ENCODE measurements around the gene SUSD4. TPM values are rescaled to one million over a fixed set of nuclear protein-coding genes. Genes with fewer than 3 reads are reported as not detected.

Gene SUSD4
- total and polyA plus RNA-seq, 2 experiments from 2014 or later: 5.6 to 8.3 TPM

- H3K27ac ChIP-seq: no peak overlapping the region
- no peaks in the 10 kb centered on the region for H3K4me1 ChIP-seq (ENCODE audit: insufficient read depth)
- no peak for DNase-seq (ENCODE audit: low spot score)
- TF ChIP-seq EZH2 (IDR thresholded peaks at IDR 0.05; ENCODE audit: borderline replicate concordance): no peak
- TF ChIP-seq, protein P1, sequence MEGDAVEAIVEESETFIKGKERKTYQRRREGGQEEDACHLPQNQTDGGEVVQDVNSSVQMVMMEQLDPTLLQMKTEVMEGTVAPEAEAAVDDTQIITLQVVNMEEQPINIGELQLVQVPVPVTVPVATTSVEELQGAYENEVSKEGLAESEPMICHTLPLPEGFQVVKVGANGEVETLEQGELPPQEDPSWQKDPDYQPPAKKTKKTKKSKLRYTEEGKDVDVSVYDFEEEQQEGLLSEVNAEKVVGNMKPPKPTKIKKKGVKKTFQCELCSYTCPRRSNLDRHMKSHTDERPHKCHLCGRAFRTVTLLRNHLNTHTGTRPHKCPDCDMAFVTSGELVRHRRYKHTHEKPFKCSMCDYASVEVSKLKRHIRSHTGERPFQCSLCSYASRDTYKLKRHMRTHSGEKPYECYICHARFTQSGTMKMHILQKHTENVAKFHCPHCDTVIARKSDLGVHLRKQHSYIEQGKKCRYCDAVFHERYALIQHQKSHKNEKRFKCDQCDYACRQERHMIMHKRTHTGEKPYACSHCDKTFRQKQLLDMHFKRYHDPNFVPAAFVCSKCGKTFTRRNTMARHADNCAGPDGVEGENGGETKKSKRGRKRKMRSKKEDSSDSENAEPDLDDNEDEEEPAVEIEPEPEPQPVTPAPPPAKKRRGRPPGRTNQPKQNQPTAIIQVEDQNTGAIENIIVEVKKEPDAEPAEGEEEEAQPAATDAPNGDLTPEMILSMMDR (IDR thresholded peaks at IDR 0.05; ENCODE audit: poor library complexity): no peak
- no peak for TF ChIP-seq EZH2phosphoT487 (IDR thresholded peaks at IDR 0.05; ENCODE audit: low read depth, severe bottlenecking, unreplicated experiment)
- H2AFZ ChIP-seq: no peak overlapping the region
- H3K4me2 ChIP-seq: no peak overlapping the region
- H3K4me3 ChIP-seq: no peak overlapping the region
- H3K9me3 ChIP-seq (ENCODE audit: low read depth): no peaks in the 10 kb centered on the region
- no peaks in the 10 kb centered on the region for H3K36me3 ChIP-seq (replicated peaks; ENCODE audit: insufficient read depth, low read depth)
- no peaks in the 10 kb centered on the region for H3K9me2 ChIP-seq (replicated peaks; ENCODE audit: insufficient read depth)
- 71% methylated on average over 6 of the region's 6 CpGs for WGBS (ENCODE audit: low lambda C conversion rate, missing lambda C conversion rate)
- H3K27me3 ChIP-seq: peaks cover 19% of the 10 kb centered on the region
- no peaks in the 10 kb centered on the region for H4K20me1 ChIP-seq (ENCODE audit: insufficient read depth, poor library complexity, severe bottlenecking)
- H3K79me2 ChIP-seq: no peaks in the 10 kb centered on the region
These were observed 10.0 kb downstream of the SUSD4 start for GRCh38 chr1:223353939-223354338.

GRCh38 chr1:223352944-223353343 is 11.0 kb downstream of the SUSD4 start:
- Histone ChIP-seq H3K9me2 (replicated peaks; ENCODE audit: insufficient read depth) (no peaks in the 10 kb centered on the region), H3K9me3 (ENCODE audit: low read depth) (no peaks in the 10 kb centered on the region), H2AFZ (no peak overlapping the region), H4K20me1 (ENCODE audit: insufficient read depth, poor library complexity, severe bottlenecking) (no peaks in the 10 kb centered on the region), H3K4me3 (no peak overlapping the region), H3K4me2 (no peak overlapping the region), H3K27ac (no peak overlapping the region), H3K36me3 (replicated peaks; ENCODE audit: insufficient read depth, low read depth) (no peaks in the 10 kb centered on the region), H3K4me1 (ENCODE audit: insufficient read depth) (no peaks in the 10 kb centered on the region), H3K27me3 (peaks cover 19% of the 10 kb centered on the region), H3K79me2 (no peaks in the 10 kb centered on the region)
- 71% methylated on average over 7 of the region's 7 CpGs for WGBS (ENCODE audit: low lambda C conversion rate, missing lambda C conversion rate)
- no peak for DNase-seq (ENCODE audit: low spot score)
- TF ChIP-seq EZH2phosphoT487 (IDR thresholded peaks at IDR 0.05; ENCODE audit: low read depth, severe bottlenecking, unreplicated experiment): no peak

- TF ChIP-seq EZH2phosphoT487 (IDR thresholded peaks at IDR 0.05; ENCODE audit: low read depth, severe bottlenecking, unreplicated experiment) (no peak), EZH2 (IDR thresholded peaks at IDR 0.05; ENCODE audit: borderline replicate concordance) (no peak)
- TF ChIP-seq, protein P1 (IDR thresholded peaks at IDR 0.05; ENCODE audit: poor library complexity): no peak
- Histone ChIP-seq H3K9me3 (ENCODE audit: low read depth) (no peaks in the 10 kb centered on the region), H3K79me2 (no peaks in the 10 kb centered on the region), H3K36me3 (replicated peaks; ENCODE audit: insufficient read depth, low read depth) (no peaks in the 10 kb centered on the region), H4K20me1 (ENCODE audit: insufficient read depth, poor library complexity, severe bottlenecking) (no peaks in the 10 kb centered on the region), H3K4me1 (ENCODE audit: insufficient read depth) (no peaks in the 10 kb centered on the region), H3K27ac (no peak overlapping the region), H3K27me3 (peaks cover 19% of the 10 kb centered on the region), H2AFZ (no peak overlapping the region), H3K4me2 (no peak overlapping the region), H3K4me3 (no peak overlapping the region), H3K9me2 (replicated peaks; ENCODE audit: insufficient read depth) (no peaks in the 10 kb centered on the region)
- no peak for DNase-seq (ENCODE audit: low spot score)
- WGBS (ENCODE audit: low lambda C conversion rate, missing lambda C conversion rate): 69% methylated on average over 5 of the region's 5 CpGs
These were observed 13.5 kb downstream of the SUSD4 start for GRCh38 chr1:223350361-223350908.

- no peak for TF ChIP-seq EZH2 (IDR thresholded peaks at IDR 0.05; ENCODE audit: borderline replicate concordance)
- TF ChIP-seq, protein P1 (IDR thresholded peaks at IDR 0.05; ENCODE audit: poor library complexity): no peak
- TF ChIP-seq EZH2phosphoT487 (IDR thresholded peaks at IDR 0.05; ENCODE audit: low read depth, severe bottlenecking, unreplicated experiment): no peak
These were observed 14.7 kb downstream of the SUSD4 start for GRCh38 chr1:223349241-223349640.

More at GRCh38 chr1:223349241-223349640, 14.7 kb downstream of the SUSD4 start:
- no peaks in the 10 kb centered on the region for H3K9me3 ChIP-seq (ENCODE audit: low read depth)
- H3K27me3 ChIP-seq: peaks cover 19% of the 10 kb centered on the region
- H3K4me3 ChIP-seq: no peak overlapping the region
- no peaks in the 10 kb centered on the region for H3K9me2 ChIP-seq (replicated peaks; ENCODE audit: insufficient read depth)
- no peak overlapping the region for H3K27ac ChIP-seq
- H3K36me3 ChIP-seq (replicated peaks; ENCODE audit: insufficient read depth, low read depth): no peaks in the 10 kb centered on the region
- no peak overlapping the region for H3K4me2 ChIP-seq
- no peak for DNase-seq (ENCODE audit: low spot score)
- H2AFZ ChIP-seq: no peak overlapping the region
- peaks cover 6% of the 10 kb centered on the region for H3K4me1 ChIP-seq (ENCODE audit: insufficient read depth)
- 89% methylated on average over 3 of the region's 3 CpGs for WGBS (ENCODE audit: low lambda C conversion rate, missing lambda C conversion rate)
- H3K79me2 ChIP-seq: no peaks in the 10 kb centered on the region
- no peaks in the 10 kb centered on the region for H4K20me1 ChIP-seq (ENCODE audit: insufficient read depth, poor library complexity, severe bottlenecking)

Data from hepatocyte (in vitro differentiated cells).